NCI-H1694 (cell line): ENCODE data around the gene SIK2.

Experiments used
- DNase-seq: peaks from one replicate; lab custom pipeline; 2025; lab: John Stamatoyannopoulos, UW

SIK2 gene

DNA sequence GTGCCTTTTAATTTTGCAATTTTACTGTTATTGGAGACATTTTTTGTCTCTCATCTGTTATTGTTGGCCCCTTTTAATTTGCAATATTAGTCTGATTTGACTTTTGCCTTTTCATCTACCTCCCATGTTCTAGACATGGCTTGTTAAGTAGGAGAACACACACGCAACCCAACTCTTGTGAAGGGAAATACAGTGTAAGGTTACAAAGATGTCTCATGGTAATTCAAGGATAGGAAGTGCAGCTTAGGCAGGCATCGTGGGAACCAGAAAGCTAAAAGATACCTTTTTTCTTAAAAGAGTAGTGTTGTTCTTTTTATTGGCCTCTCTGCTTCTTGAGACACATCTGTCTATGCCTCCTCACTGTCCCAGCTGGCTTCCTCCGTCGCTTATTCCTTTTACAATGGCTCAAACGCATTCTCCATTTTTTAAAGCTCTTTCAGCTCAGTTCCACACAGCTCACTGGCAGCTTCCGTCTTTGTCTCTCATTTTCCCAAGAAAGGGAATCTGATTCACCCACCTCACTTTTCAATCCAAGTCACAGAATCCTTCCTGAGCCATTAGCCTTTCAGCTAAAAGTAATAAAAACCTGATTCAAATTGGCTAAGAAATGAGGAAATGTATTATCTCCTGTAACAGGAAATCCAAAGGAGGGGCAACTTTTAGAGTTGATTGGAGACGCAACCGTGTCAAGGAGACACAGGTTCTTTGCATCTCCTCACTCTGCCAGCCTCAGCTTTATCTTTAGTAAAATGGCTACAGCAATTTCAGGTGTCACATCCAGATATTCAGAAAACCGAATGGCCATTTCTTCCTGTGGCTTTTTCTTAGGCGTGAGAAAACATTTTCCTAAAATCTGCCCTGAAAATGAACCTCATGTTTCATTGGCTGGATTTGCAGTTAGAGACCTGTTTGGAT is 57.2 kb downstream of the SIK2 start:
- no peak for DNase-seq

DNA sequence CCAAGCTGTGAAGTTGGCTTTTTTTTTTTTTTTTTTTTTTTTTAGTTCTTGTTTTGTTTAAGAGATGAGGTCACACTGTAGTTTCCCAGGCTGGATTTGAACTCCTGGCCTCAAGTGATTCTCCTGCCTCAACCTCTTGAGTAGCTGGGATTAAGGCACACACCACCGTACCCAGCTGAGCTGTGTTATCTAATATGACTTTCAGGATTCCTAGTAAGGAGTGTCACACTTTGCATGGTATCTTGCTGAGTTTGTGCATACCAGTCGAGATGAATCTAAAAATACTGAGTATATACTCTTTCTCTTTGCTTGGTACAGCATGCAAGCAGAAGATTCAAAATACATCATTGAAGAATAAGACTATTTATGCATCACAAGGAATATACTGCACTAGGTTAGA is 58.6 kb downstream of the SIK2 start:
- DNase-seq, result no peak

DNA sequence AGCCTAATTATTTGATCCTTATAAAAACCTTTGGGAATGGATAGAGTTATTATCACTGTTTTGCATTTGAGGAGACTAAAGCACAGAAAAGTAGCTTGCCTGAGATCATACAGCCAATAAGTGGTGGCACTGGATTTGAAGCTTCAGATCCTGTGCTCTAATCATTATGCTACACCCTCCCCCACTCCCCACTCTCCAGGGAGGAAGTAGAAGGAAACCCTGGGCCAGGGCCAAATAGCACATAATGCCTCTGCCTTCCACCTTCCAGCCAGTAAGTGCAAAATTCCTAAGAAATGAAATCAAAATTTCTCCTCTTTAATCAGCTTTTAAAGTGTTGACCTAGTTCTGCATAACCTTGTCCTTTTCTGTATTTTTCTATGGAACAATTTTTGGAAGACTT is 61.6 kb downstream of the SIK2 start:
- DNase-seq, result no peak

DNA sequence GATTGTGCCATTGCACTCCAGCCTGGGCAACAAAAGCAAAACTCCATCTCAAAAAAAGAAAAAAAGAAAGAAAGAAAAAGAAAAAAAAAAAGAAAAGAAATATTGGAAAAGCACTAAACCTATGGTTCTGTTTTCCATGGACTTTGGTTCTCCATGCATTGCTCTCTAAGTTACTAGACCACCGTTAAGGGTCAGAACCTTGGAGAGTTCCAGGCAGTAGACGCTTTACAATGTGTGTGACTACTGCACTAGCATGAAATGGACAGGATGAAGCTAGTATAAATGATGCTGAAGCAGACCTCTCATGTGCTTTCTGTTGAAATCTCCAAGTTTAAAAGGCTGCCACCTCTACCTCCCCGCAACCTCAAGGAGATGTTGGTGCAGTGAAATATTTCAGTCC is 63.5 kb downstream of the SIK2 start:
- DNase-seq, result no peak

DNA sequence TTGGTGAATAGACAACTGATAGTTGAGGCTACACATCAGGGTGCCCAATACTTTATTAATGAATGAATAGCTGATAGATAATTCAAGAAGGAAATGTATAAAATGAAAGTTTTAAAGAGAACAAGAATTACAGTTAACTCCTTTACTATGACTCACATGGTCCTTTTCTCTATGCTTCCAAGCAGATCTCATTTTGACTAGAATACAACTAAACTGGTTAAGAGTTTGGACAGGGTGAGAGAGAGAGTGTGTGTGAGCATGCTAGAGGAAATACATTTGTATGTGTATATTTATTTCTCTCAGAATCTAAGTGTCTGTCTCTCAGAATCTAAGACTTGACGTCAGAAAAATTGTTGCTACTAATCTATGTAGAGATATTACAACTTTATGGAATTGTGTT is 66.7 kb downstream of the SIK2 start:
- no peak for DNase-seq

DNA sequence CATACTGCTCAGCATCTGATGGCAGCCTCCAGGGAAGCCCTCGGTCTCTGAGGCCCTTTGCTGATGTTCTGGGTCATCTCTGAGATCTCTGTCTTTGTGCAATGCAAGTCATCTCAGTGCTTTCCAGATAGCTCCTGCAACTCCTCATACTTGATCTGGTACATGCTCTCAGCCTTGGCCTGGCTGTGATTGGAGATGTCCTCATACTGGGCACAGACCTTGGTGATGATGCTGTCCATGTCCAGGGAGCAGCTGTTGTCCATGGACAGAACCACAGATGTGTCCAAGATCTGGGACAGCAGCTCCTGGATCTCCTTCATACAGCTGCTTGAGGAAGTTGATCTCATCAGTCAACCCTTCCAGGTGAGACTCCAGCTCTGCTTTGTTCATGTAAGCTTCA is 69.1 kb downstream of the SIK2 start:
- DNase-seq, result no peak

DNA sequence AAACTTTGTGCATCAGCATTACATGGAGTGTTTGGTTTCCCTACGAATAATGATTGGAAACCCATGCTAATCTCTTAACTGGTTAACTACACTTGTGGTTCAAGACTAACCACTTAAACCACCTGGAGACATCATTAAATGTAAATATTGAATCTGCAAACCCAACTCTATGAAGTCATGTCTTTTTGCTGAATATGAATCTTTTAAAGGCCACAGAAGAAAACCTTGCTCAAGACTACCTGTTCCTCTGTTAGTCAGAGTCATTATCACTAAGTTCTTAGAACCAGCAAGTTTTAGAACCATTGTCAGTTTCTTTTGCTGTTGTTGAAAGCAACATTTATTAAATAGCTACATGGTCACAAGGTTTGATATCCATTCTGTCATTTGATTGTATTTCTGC is 70.7 kb downstream of the SIK2 start:
- DNase-seq, result no peak

DNA sequence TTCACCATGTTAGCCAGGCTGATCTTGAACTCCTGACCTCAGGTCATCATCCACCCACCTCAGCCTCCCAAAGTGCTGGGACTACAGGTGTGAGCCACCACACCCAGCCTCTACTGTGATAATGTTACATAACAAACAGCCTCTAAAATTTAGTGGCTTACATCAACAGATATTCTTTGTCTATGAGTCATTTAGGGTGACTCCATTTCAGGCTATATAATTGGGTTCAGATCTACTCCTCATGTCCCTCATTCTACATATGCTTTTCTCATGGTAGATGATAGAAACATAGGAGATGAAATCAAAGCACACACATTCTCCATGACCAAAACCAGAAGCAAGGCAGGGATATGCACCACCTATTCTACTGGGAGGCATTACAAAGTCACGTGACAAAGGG is 72.7 kb downstream of the SIK2 start:
- DNase-seq, result no peak

DNA sequence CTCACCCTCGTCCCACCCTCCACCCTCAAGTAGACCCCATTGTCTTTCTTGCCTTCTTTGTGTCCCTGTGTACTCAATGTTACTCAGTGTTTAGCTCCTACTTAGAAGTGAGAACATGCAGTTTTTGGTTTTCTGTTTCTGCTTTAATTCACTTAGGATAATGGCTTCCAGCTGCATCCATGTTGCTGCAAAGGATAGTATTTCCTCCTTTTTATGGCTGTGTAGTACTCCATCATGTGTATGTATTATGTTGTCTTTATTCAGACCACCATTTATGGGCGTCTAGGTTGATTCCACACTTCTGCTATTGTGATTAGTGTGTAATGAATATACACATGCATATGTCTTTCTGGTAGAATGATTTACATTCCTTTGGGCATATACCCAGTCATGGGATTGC is 73.6 kb downstream of the SIK2 start:
- no peak for DNase-seq

DNA sequence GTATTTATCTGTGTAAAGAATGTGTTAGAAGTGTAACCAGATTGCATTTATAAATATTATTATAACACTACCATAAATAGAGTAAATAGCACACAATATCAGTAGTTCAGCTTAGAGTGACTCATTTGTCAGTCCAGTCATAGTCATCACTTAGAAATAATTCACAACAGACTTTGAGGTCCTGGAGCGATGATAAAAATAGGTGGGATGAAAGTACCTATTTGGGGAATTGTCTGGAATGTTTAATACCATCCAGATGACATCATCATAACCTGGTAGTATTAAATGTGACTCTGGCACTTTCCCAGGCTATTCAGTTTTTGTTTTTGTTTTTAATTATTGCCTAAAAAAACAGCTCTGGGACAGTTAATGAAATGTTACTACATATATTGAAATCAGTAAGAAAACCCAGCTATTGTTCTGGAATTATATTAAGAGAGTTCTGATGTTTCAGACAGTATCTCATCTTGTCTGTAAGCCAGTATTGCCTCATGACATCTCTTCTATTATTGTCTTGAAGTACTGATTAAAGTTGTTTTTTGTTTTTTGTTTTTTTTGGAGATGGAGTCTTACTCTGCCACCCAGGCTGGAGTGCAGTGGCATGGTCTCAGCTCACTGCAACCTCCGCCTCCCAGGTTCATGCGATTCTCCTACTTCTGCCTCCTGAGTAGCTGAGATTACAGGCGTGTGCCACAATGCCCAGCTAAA is 74.8 kb downstream of the SIK2 start:
- no peak for DNase-seq

DNA sequence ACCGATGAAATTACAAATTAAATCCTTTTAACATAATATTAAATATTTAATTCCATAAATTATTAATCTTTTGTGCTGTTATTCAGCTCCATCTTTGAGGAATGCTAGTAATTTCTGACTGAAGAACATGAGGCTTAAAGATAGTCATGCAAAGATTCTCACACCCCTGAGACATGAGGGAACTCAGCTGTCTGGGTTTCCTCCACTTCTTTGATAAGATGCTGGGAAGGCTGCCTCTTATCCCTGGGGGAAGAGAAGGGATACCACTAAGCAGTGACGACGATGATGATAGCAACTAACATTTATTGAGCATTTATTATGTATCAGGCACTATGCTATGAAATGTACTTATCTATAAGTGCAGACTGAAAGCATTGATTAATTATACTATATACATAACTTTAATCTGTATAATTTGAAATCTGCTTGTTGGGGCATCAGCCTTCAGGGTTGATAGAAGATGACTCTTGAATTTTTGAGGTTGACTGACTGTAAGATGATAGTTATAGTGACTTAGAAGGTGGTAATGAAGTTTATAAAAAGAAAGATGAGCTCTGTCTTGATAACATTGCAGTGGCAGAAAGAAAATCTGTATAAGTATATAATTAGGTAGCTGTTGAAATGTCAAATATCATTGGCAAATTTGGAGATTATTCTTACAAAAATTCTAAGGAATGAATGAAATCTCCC is 78.4 kb downstream of the SIK2 start:
- DNase-seq, result no peak

DNA sequence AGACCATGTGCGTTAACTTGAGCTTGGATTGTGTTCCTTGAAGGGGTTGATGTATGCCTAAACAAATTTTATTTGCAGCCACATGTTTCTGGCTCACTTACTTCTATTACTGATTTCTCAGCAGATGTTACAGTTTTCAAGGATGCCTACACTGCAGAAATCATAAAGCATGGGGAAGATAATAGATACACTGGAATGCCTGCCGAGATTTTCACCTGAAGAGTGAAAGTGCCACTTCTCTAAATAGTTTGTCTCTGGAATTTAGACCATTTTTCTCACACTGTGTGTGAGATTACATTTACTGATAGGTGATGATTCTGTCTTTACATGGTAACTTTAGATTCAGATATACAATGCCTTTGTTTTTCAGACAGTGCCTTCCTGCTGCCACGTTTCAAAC is 81.6 kb downstream of the SIK2 start:
- DNase-seq, result no peak

DNA sequence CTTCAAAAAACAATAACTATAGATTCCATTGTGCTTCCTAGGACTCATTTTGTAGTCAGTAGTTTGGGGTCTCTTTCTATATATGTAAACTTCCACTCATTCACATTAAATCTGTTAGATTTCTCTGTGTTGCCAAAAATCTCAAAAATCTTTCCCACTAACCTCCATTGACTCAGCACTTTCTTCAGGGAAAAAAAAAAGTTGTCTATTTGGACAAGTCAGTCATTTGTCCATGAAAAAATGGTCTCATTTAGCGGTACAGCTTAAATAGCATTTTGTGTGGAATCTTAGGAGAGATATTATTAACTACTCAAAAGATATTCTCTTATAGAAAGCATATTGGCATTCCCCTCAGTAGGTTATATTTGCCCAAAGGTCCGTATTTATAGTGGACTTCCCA is 82.0 kb downstream of the SIK2 start:
- DNase-seq, result no peak

DNA sequence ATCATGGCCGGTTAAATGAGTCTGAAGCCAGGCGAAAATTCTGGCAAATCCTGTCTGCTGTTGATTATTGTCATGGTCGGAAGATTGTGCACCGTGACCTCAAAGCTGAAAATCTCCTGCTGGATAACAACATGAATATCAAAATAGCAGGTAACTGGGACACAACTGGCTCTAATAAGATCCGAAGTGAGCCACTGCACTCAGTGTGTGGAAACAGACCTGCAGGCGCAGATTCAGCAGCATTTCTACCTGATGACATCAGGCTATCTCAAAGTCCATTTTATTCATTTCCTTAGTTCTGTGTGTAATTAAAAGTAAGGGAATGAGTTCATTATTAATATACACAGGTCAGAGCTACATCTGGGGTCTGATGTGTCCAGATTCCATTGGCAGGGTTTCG is 85.8 kb downstream of the SIK2 start:
- no peak for DNase-seq

DNA sequence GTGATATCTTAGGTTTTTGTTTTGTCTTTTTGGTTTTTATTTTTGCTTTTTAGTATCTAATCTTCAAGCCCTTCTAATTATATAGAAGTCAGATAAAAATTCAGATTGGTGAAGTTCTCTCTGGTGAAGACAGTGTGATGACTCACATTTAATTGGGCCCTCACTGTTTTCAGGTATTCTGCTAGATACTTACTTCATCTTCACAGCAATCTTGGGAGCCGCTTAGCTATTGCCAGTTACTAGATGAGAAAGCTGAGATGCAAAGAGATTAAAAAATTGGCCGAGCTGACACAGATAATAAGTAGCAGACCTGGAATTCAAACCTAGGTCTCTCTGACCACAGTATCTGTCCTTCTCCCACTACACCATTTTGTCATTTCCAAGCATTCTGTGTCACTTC is 88.9 kb downstream of the SIK2 start:
- no peak for DNase-seq

DNA sequence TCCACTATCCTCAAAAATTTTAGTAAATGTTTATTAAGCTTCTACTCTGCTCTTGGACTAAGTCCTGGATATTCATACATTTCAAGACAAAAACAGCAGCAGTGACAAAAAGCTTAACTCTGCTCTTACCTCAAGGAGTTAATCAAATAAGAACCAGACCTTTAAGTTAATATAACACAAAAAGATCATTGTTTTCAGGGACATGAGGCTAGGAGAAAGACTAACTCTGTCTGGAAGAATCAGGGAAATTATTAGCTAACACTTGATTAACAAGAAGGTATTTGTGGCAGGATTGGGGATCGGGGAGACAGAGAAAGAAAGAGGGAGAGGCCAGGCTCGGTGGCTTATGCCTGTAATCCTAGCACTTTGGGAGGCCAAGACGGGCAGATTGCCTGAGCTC is 89.5 kb downstream of the SIK2 start:
- no peak for DNase-seq

DNA sequence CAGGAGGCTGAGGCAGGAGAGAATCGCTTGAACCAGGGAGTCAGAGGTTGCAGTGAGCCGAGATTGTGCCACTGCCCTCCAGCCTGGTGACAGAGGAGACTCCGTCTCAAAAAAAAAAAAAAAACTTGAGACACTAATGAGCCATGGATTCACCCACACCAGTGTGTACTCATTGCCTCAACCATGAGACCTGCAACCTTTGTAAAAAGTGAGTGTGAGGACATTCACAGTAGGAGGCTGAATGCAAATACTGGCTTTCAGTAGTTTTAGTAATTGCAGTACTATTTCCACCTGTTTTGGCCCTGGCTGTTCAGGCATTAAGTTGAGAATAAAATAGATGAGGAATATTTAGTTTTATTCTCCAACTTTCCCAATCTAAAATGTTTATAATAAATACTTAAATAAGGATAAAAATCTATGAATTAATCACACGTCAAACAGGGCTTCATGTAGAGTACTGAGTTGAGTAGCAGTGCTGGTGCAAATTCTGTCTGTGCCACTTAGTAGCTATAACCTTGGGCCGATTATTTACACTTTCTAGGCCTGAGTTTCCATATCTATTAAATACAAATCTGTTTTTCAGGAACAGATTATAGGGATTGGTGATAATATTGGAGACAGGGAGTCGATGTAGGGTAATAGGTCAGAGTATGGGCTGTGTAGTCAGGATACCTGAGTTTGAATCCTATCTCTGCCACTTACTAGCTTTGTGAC is 91.1 kb downstream of the SIK2 start:
- no peak for DNase-seq

DNA sequence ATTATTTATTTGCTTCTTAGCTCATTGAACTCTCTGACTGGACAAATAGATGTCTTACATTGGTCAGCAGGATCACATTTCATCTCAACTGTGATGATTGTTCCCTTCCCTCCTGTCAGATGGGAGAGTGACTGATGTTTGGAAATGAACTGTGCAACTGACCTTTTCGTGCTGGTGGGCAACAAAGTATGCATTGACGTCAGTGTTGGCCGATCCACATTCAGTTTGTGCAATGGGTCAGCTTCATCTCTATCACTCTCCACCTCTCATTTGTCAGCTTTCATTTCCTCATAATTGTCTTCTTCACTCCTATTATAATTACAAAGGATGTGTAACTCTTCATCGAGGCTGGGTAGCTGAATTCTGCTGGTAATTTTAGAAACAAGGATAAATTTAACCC is 92.6 kb downstream of the SIK2 start:
- DNase-seq, result no peak

DNA sequence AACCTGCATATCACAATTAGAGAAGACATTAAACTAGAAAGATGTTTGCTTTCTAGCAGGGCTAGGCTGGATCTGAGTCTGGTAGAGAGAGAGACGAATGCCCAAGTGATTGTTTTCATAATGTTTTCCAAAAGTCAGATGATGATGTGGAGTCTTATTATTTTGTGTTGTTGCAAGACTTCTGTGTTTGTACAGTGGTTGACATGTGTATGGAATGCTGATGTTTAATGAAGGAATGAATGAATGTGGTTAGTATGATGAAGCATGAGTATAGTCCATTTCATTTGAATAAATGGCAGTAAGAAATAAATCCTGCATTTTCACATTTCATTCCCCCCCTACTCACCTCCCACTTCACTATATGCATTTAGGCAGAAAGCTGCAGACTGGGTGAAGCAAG is 94.3 kb downstream of the SIK2 start:
- no peak for DNase-seq

DNA sequence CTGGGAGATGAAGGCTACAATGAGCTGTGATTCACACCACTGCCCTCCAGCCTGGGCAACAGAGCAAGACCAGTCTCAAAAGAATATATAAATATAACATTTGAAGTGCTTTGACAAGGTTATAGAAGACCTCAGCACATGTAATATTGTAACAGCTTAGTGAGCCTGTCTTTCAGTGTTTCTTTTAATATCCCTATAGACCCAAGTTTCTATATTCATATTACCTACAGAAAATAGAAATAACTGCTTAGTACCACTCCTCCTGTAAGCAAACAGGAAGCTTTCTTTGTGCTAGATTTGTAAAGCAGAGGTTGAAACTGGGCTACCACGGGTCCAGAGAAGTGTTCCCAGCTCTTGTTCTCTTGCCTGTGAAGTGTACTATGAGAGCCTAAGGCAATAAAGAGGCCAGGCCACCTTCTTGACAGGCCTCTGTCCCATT is 95.7 kb downstream of the SIK2 start:
- no peak for DNase-seq

DNA sequence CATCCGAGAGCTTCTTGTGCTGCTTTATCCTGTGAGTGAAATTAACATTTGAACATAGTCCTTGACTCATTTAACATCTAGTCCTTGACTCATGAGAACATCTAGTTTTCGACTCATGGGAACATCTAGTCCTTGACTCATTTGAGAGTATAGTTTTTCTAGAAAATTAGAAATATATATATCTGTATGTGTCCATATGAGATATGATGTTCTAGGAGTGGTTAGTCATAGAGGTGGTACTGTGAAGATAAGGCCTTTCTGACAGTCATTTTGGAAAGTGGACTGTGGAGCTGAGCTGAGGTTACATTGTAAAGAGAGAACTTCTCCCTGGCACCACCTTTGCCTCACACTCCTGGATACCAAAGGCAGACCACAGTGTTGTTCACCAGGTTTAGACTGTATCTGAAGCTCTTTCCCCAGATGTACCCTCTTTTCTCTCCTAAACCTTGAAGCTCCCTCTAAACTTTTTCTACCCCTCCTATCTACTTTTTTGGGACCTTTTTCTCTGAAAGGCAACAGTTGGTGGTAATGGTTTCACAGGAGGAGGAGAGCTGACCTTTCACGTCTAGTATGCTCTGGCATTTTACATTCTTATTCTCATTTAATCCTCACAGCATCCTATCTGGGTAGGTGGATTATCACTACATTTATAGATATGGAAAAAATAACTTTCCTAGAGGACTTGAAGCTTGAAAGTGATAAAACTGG is 96.8 kb downstream of the SIK2 start:
- no peak for DNase-seq
